NK-92 treated with Interleukin-12 subunit alpha and Interleukin-12 subunit beta, amount 100 ng/mL, for 24 hours (cell line): ENCODE data around the gene DCX.

Experiments used
- DNase-seq: peaks from one replicate; lab custom pipeline; 2025; lab: John Stamatoyannopoulos, UW

Gene DCX

GRCh38 chrX:111308039-111308438 is 104.0 kb downstream of the DCX start:
- DNase-seq = no peak

DNA sequence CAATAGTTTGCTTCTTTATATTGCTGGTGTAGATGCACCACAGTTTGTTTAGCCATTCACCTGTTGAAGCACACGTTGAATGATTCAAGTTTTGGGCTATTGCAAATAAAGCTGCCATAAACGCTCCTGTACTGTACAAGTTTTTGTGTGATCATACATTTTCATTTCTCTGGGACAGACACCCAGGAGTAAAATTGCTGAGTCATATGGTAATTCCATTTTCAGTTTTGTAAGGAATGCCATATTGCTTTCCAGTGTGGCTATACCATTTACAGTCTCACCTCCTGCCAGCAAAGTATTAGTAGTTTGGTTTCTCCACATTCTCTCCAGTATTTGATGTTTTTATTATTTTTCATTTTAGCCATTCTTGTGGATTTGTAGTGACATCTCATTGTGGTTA is 109.7 kb downstream of the DCX start:
- no peak for DNase-seq

- no peak for DNase-seq
Measured at GRCh38 chrX:111288841-111289240, 123.2 kb downstream of the DCX start.

DNA sequence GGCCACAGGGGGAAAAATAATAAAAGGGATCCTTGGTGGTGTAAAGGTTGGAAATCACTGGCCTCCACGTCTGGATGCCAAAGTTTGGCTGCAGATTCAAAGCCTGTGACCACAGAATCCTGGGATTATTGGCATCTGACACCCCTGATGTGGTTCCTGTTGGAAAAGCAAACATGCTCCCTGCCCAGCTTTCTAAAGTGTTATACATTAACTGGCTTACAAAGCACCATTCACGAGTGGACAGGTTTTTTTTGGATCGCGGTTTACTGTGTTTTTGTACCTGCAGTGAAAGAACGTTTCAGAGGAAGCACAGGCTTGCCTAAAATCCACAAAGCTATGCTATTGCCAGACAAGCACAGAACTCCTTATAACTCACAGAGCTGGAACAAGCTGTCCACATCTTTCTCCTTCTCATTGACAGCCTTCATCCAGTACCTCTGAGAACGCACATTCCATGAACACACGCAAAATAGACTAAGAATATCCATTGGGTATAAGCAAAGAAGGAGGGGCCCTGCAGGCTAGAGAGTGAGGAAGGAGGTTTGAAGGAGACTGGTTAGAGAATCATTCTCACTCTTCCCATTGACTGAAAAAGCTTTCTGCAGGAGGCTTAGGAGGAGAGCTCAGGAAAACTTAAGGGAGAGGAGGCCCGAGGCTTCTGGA is 127.2 kb downstream of the DCX start:
- no peak for DNase-seq

DNA sequence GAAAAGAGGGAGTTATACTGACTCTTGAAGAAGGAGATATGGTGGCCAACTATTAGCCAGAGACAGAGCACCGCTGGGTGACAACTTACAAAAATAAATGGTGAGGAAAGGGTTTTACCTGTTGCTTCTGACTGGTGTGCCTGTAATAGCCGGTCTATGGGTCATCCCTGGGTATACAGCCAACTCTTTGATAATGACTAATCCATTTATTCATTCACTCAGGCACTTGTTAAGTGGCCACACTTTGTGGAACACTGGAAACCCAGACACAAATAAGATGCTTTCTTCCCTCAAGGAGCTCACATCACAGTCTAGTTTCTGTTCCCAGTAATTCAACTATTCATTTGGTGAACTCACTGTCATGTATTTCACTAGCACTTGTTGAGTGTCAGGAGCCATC is 128.5 kb downstream of the DCX start:
- no peak for DNase-seq

GRCh38 chrX:111282991-111283390 is 129.0 kb downstream of the DCX start:
- DNase-seq = no peak

GRCh38 chrX:111282139-111282538 is 129.9 kb downstream of the DCX start:
- no peak for DNase-seq

DNA sequence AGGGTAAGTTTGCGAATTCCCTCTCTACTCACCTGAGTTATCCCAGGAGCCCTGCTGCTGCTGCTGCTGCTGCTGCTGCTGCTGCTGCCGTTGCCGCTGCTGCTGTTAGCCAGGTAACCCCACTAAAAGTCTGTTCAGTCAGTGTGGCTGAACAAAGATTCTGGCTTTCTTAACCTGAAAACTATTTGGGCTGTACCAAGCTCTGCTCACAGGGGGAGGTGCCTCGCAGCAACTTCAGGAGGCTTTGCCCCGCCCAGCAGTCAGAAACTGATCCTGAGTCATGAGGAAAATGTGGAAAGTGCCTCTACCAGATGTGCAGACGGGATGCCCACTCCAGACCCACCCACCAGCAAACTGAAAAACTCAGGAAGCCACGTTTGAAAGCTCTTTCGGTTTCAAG is 141.7 kb downstream of the DCX start, which contains the start of gene CAPN6:
TSS of gene CAPN6 (minus strand) at position 145 of the 400 bp plus-strand sequence. CDS start 6,547 bp downstream, outside the sequence.
- no peak for DNase-seq

DNA sequence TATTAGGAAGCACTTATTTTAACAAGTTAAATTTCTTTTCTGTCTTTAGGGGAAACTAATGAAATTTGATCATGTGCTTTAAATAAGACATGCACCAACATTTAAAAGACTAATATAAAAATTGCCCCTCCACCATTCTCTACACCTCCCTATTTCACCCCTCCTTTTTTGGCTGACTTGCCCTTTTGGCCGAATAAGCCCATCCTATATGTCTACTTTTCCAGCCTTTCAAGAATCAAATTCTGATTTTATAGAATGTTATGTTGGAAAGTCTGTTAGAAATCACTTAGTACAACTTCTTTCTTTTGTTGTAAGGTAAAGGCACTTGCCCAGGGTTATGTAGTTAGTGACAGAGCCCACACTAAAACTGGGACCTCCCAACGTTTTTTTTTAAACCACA is 143.5 kb downstream of the DCX start:
- DNase-seq = no peak

- no peak for DNase-seq
Measured at GRCh38 chrX:111265486-111265885, 146.5 kb downstream of the DCX start.

DNA sequence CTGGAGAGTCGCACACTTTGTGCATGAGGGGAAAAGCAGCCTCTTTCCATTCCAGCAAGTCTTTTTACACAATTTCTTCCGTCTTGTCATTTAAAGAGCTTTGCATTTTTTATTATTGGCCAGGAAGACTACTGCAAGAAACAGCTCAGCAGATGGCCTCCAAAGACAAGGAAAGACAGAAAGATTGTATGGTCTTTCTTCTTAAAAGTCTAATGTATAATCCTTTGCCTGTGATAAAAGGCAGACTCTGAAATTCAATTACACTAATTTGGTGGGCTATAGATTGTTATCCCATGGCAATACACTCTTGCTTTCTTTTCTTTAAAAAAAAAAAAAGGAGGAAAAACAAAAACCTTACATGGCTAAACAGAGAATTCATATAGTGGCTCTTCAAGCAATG is 147.6 kb downstream of the DCX start:
- DNase-seq = no peak

DNA sequence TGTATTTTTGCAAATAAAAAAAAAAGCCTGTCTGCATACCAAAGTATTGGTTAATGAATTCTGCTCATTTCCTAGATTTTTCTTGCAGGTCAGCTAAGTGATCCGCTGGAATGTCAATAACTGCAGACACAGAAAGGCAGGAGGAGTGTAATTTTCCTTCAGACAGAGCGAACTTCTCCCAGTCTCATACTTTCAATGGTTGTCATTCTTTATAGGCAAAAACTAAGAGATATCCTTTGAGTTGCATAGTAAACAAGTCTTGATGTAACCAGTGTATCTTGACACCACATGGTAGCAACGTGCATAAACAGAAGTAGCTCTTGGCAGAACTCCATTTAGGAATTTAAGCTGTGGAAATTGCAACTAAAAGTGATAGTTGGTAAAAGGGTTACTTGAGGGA is 149.9 kb downstream of the DCX start:
- no peak for DNase-seq

DNA sequence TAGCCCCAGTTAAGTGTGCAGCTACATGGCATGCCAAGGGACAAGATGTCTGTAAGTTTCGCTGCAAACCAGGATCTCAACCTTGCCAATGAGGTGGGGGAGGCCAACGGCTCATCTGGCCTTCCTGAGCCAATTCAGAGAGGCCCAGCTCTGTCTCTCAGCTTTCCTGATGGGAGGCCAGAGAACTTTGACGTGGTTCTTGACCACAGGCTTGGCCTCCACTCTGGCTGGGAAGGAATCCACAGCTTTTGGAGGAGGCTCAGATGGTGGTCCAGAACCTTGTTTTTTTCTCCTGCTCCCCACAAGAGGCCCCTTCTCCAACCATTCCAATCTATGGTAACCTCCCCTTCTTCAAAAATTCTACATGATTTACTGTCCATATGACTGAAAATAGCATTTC is 151.5 kb downstream of the DCX start:
- DNase-seq = no peak

- DNase-seq = no peak
Measured at GRCh38 chrX:111259559-111259958, 152.4 kb downstream of the DCX start.

- DNase-seq = no peak
Measured at GRCh38 chrX:111257733-111258132, 154.3 kb downstream of the DCX start.

DNA sequence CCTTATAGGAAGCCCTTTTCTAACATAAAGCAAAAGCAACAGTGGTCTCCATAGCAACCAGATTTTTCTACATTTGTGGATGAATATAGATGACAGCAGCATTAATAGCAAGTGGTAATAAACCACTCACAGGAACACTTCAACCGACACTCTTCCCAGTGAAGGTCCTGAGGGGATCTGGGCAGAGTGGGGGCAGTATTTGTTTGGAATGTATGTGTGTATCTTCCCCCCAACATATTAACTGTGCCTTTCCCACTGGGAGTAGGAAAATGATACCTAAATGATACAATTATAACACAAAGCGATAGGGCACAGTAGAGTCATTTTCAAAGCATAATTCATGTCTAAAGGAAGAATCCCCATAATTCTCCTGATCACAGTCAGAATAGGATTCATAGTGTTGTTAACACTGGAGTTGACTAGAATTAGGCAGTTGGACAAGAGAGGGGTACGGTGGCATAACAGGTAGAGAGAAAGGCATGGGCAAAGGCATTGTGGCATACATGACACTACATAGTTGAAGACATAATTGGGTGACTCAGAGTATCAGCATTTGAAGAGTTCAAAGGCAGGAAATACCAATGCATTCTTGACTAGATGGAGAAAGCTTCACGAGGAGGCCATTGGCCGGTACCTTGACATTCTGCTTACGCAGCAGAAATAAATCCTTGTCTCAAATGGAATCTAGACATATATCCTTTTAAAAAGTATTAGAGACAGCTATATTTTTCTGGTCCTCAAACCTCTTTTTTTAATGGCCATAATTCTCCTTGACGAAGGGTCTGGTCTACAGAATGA is 156.9 kb downstream of the DCX start:
- DNase-seq = no peak

DNA sequence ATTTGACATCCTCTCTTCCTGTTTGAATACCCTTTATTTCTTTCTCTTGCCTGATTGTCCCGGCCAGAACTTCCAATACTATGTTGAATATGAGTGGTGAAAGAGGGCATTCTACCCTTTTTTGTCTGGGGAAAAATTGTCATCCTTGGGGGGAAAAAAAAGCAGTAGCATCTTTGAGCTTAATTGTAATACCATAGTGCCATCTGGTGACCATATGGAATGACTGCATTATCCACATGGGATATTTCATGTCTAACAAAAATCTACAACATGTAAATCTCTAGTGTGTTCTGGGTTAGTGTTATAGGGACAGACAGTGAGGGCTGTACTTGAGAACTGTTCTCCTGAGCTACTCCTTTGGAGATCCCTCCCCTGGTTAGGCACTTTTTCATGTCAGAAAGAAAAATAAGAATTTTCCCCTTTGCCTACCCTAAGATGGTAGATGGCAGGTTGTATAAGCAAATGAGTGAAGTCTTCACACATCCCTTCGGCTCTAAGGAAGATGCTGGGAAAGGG is 167.7 kb downstream of the DCX start:
- no peak for DNase-seq
